HepG2 (cell line): ENCODE measurements around the gene TBC1D24. TPM values are rescaled to one million over a fixed set of nuclear protein-coding genes. Genes with fewer than 3 reads are reported as not detected.

ENCODE experiments used
- ATAC-seq: fragments of 200-7000 bp; cut with Tn5 transposase; 3 replicates; pipeline ENCODE4 v1.9.1; 2020; ENCODE audit warnings: mild to moderate bottlenecking, moderate library complexity
- BruUV-seq: library from RNA; stranded (reverse); fragments of 400-500 nt; replicated peaks from 2 replicates; lab custom pipeline; 2021; lab: Mats Ljungman, UMichigan
- CTCF ChIA-PET: fragments of 300-600 bp; formaldehyde crosslinking; extraction: SDS; loops from one replicate; lab custom pipeline; 2021; ENCODE audit warnings: low total read pairs, inconsistent platforms, low intra/inter-chr PET ratio; lab: Yijun Ruan, JAX
- POLR2A ChIA-PET: fragments of 350-600 bp; sonication (Branson Sonifier 250); formaldehyde crosslinking; loops from one replicate; lab custom pipeline; 2020; ENCODE audit warnings: antibody characterized with exemption, inconsistent platforms; lab: Yijun Ruan, JAX
- DNase-seq: peaks from one replicate; pipeline ENCODE4 v3.0.0-alpha.2; 2015; ENCODE audit warnings: low spot score
- FAIRE-seq: peaks from 3 replicates; lab custom pipeline; 2011; peaks lifted over from hg19 to GRCh38; lab: Jason Lieb, UNC
- H2AFZ ChIP-seq: one replicate; pipeline ENCODE4 v1.6.1; 2011; ENCODE audit warnings: low read length, inconsistent platforms
- H3K27ac ChIP-seq: fragments of 300-600 bp; 3 replicates; pipeline ENCODE4 v1.8.0; 2011; ENCODE audit warnings: mixed run types, mild to moderate bottlenecking, mixed read lengths, low read length, inconsistent platforms; ENCODE audit not compliant: insufficient read depth; ENCODE audit errors: extremely low read length
- H3K27me3 ChIP-seq, 2 experiments: fragments of 200-600 bp in 1 of 2; 2 replicates in 1 of 2; 3 replicates in 1 of 2; pipeline versions ENCODE4 v1.6.0 to v1.8.0; 2011; ENCODE audit warnings: low read length in 2 of 2, mild to moderate bottlenecking in 2 of 2, moderate library complexity in 2 of 2, inconsistent platforms in 1 of 2; ENCODE audit not compliant: insufficient read depth in 2 of 2, control insufficient read depth in 1 of 2
- H3K36me3 ChIP-seq, 2 experiments: fragments of 200-600 bp in 1 of 2; replicated peaks in 1 of 2; 2 replicates in 1 of 2; 3 replicates in 1 of 2; pipeline versions ENCODE4 v1.5.1 to v1.8.0; 2011; ENCODE audit warnings: low read length in 2 of 2, inconsistent platforms in 1 of 2; ENCODE audit not compliant: insufficient read depth in 2 of 2, control insufficient read depth in 1 of 2
- H3K4me1 ChIP-seq: 2 replicates; pipeline ENCODE4 v1.5.1; 2012; ENCODE audit warnings: low read length, inconsistent platforms; ENCODE audit not compliant: insufficient read depth
- H3K4me2 ChIP-seq: 2 replicates; pipeline ENCODE4 v1.6.0; 2011; ENCODE audit warnings: low read depth, low read length, inconsistent platforms
- H3K4me3 ChIP-seq, 3 experiments: fragments of 200-600 bp in 1 of 3; sonication (generic), shearing (Covaris generic) in 1 of 3; replicated peaks in 1 of 3; 2 replicates each; pipeline ENCODE4 v1.5.1; 2011 to 2016; ENCODE audit warnings: low read length in 3 of 3, inconsistent platforms in 2 of 3, low read depth in 2 of 3, mild to moderate bottlenecking in 2 of 3, control low read depth in 1 of 3, mixed read lengths in 1 of 3; ENCODE audit not compliant: insufficient read depth in 1 of 3
- H3K79me2 ChIP-seq: one replicate; pipeline ENCODE4 v1.6.1; 2011; ENCODE audit warnings: low read length, inconsistent platforms; ENCODE audit not compliant: insufficient read depth
- H3K9ac ChIP-seq: 2 replicates; pipeline ENCODE4 v1.6.0; 2011; ENCODE audit warnings: mild to moderate bottlenecking, low read depth, low read length, inconsistent platforms; ENCODE audit not compliant: insufficient read depth
- H3K9me3 ChIP-seq: 2 replicates; pipeline ENCODE4 v1.5.1; 2012; ENCODE audit warnings: mild to moderate bottlenecking, low read length
- H4K20me1 ChIP-seq: 2 replicates; pipeline ENCODE4 v1.6.0; 2011; ENCODE audit warnings: inconsistent platforms, mild to moderate bottlenecking, low read length, moderate library complexity; ENCODE audit not compliant: insufficient read depth
- AGO2 ChIP-seq: fragments of 200-400 bp; formaldehyde crosslinking; optimal IDR thresholded peaks from 2 replicates; pipeline ENCODE3; 2017; ENCODE audit warnings: mild to moderate bottlenecking, low read depth, low read length, moderate library complexity
- MAFK ChIP-seq, 2 experiments: IDR thresholded peaks in 1 of 2; conservative IDR thresholded peaks in 1 of 2; 2 replicates each; pipeline ENCODE4 v1.6.1; 2011; ENCODE audit warnings: improper control_type of control experiment in 2 of 2, low read length in 2 of 2
- POLR2A ChIP-seq, 2 experiments: IDR thresholded peaks; 2 replicates each; pipeline ENCODE4 v1.6.1; 2011; ENCODE audit warnings: low read depth in 2 of 2, low read length in 2 of 2, mild to moderate bottlenecking in 1 of 2, moderate library complexity in 1 of 2; ENCODE audit not compliant: insufficient read depth in 1 of 2
- ZBTB40 ChIP-seq, 2 experiments: fragments of 450-650 bp in 1 of 2; sonication (generic) in 1 of 2; formaldehyde crosslinking in 1 of 2; IDR thresholded peaks; 2 replicates each; pipeline versions ENCODE4 v1.6.1 to v1.8.0; 2016 to 2022; ENCODE audit warnings: antibody characterized with exemption in 1 of 2, mild to moderate bottlenecking in 1 of 2, missing genetic modification reagents in 1 of 2
- ZC3H13 ChIP-seq: sonication (generic); formaldehyde crosslinking; IDR thresholded peaks from 2 replicates; pipeline ENCODE4 v1.8.1; 2023; ENCODE audit warnings: mild to moderate bottlenecking, missing genetic modification reagents, moderate library complexity
- ZNF460 ChIP-seq: sonication (generic); formaldehyde crosslinking; IDR thresholded peaks from 2 replicates; pipeline ENCODE4 v1.5.1; 2020; ENCODE audit warnings: missing genetic modification reagents, mild to moderate bottlenecking, borderline replicate concordance
- WGBS: methylation state at CpG from one replicate; pipeline ENCODE4 v1.1.6; 2017; ENCODE audit warnings: low lambda C conversion rate; 5-methylcytosine and 5-hydroxymethylcytosine counted together
- in situ Hi-C: cut with HindIII; loops from 2 replicates; pipeline ENCODE4 v1.10.0; 2017; ENCODE audit warnings: low pct_unique_long_range_greater_than_20kb; ENCODE audit not compliant: extremely low pct_ligation_motif_present
- intact Hi-C: fragments of 100-400 bp; cut with micrococcal nuclease; formaldehyde crosslinking; loops from one replicate; pipeline ENCODE4 v1.10.0; 2022; ENCODE audit not compliant: unreplicated experiment
- polyA plus RNA-seq, 8 experiments: library from polyadenylated mRNA; depleted of rRNA in 3 of 8; stranded (reverse) in 7 of 8; unstranded in 1 of 8; fragments of >200 nt; fragmentation: Illumina TruSeq in 4 of 8; extraction: Trizol in 4 of 8; gene quantifications; 2 replicates each; pipeline versions ENCODE4 v1.2.1 to v1.2.3, GENCODE V29; 2011 to 2016; ENCODE audit warnings: low read depth in 4 of 8, missing spikeins in 1 of 8, mixed read lengths in 1 of 8; ENCODE audit not compliant: insufficient read depth in 1 of 8
- total RNA-seq, 5 experiments: library from RNA; depleted of rRNA; stranded (reverse); fragments of >200 nt; fragmentation: Illumina TruSeq; extraction: Trizol; gene quantifications; 2 replicates each; pipeline ENCODE4 v1.2.3, GENCODE V29; 2016; ENCODE audit warnings: low read depth in 1 of 5
- TF ChIP-seq, protein P1 (sequence below): sonication (generic); formaldehyde crosslinking; IDR thresholded peaks from 2 replicates; pipeline ENCODE4 v1.5.0; 2020; ENCODE audit warnings: missing genetic modification reagents
- TF ChIP-seq, protein P2 (sequence below): sonication (generic); formaldehyde crosslinking; IDR thresholded peaks from 2 replicates; pipeline ENCODE4 v1.9.0; 2022; ENCODE audit warnings: missing genetic modification reagents, mild to moderate bottlenecking, borderline replicate concordance

TBC1D24 gene
- total and polyA plus RNA-seq, 2 of the 13 experiments (the other 11 are each of a cell fraction or from before 2014, with no cell fraction given): 7.7 to 13.7 TPM

DNA sequence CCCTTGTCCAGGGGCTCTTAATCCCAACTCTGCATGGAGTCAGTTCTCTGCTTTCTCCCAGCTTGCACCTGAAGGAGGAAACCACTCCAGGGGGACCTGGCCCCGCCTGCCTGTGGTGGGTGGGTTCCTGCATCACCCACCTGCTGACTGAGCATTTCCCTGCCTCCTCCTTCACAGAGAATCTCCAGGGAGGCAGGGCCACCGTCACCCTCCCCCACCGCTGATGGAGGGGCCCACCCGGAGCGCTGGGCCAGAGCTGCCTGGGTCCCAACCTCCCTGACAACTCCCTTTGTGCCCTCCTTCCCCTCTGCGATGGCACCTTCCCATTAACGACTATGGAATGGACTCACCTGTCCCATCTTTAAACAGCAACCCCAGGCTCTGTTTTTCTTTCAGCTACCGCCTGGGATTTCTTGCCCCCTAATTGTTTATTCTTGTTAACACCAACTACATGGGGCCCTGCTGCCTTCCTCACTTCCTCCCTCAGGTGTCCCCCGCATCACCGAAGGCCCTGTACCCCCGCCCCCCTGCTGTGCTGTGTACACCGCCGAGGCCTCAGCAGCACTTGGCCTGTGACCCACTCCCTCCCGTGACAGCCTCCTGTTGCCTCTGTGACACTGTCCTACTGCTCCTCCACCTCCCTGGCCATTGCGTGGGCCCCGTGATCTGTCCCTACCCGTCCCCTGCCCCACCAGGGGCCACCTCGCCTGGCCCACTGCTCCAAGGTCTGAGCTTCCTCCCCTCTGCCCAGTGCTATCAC lies 15.9 kb upstream of the TBC1D24 start:
- Histone ChIP-seq H3K9ac (peak overlapping the region; percentile 63), H3K4me3 (peak overlapping the region; percentile 59 to 75 (median 65)), H3K27me3 (no peaks in the 10 kb centered on the region), H3K36me3 (peaks cover 16 to 24% of the 10 kb centered on the region in 2 experiments; a peak in 4 of 5 replicates), H4K20me1 (no peaks in the 10 kb centered on the region), H3K9me3 (no peaks in the 10 kb centered on the region), H3K4me1 (peaks cover 24% of the 10 kb centered on the region), H3K79me2 (no peaks in the 10 kb centered on the region), H2AFZ (no peak overlapping the region), H3K4me2 (peak overlapping the region; percentile 98), H3K27ac (peak overlapping the region; percentile 78)
- DNase-seq (no peak), ATAC-seq (peak; percentile 13; the same call in 2 of the 3 replicates), FAIRE-seq (no peak)
- POLR2A ChIA-PET: interaction anchor here (0.6 to 1.7 kb wide), 6 partner anchors 10 to 51 kb away, joined by 4 to 9 read pairs (median 6); partner anchors contain the start of genes NTN3 and TBC1D24
- 23% methylated on average over 14 of the region's 18 CpGs for WGBS
- CTCF ChIA-PET: no interaction called here
- intact Hi-C loops (no loop called here), in situ Hi-C loops (no loop called here)
- no TSS peak for BruUV-seq
- TF ChIP-seq, protein P1, sequence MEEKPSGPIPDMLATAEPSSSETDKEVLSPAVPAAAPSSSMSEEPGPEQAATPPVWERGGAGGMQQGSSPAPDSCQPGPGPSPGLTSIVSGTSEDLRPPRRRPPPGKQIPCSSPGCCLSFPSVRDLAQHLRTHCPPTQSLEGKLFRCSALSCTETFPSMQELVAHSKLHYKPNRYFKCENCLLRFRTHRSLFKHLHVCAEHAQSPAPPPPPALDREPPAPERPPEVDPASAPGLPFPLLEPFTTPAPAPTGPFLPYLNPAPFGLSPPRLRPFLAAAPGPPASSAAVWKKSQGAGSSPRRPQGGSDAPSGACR (CRISPR knock-in tag): 0 out of 2 replicates have a peak, but pooled peaks have one; percentile 55
- TF ChIP-seq ZBTB40 (IDR thresholded peaks at IDR 0.05) (no peak), ZBTB40 (CRISPR knock-in tag; IDR thresholded peaks at IDR 0.05) (0 out of 2 replicates have a peak, but pooled peaks have one; percentile 1), POLR2A (IDR thresholded peaks at IDR 0.05; ENCODE audit: insufficient read depth in 1 of 2, low read depth in 2 of 2, low read length in 2 of 2) (peak in 1 of 2 experiments; percentile 10; a peak in 1 of 4 replicates), ZC3H13 (CRISPR knock-in tag) (0 out of 2 replicates have a peak, but pooled peaks have one; percentile 62), ZNF460 (no peak), AGO2 (peak; percentile 87), MAFK (conservative IDR thresholded peaks at IDR 0.05 in 1 of 2, IDR thresholded peaks at IDR 0.05 in 1 of 2; ENCODE audit: low read length in 2 of 2) (0 out of 4 replicates have a peak, but pooled peaks of 1 of the 2 experiments have one; percentile 14)
- TF ChIP-seq, protein P2, sequence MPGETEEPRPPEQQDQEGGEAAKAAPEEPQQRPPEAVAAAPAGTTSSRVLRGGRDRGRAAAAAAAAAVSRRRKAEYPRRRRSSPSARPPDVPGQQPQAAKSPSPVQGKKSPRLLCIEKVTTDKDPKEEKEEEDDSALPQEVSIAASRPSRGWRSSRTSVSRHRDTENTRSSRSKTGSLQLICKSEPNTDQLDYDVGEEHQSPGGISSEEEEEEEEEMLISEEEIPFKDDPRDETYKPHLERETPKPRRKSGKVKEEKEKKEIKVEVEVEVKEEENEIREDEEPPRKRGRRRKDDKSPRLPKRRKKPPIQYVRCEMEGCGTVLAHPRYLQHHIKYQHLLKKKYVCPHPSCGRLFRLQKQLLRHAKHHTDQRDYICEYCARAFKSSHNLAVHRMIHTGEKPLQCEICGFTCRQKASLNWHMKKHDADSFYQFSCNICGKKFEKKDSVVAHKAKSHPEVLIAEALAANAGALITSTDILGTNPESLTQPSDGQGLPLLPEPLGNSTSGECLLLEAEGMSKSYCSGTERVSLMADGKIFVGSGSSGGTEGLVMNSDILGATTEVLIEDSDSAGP (CRISPR knock-in tag): peak; percentile 30; the same call in 1 of the 2 replicates
